Erythroblast (primary cell): ENCODE results near the gene LONP2.

Experiments used
- DNase-seq, 2 experiments: peaks; one replicate each; lab custom pipeline; 2025; lab: John Stamatoyannopoulos, UW
- GATA1 ChIP-seq: IDR thresholded peaks from 2 replicates; pipeline ENCODE4 v1.6.1; 2011; ENCODE audit warnings: low read depth, mild to moderate bottlenecking, control low read depth, low read length, moderate library complexity
- POLR2A ChIP-seq: IDR thresholded peaks from 2 replicates; pipeline ENCODE4 v1.6.1; 2011; ENCODE audit warnings: mild to moderate bottlenecking, low read length

The LONP2 gene

GRCh38 chr16:48321317-48322036, 77.4 kb downstream of the LONP2 start:
- no peak for DNase-seq
- TF ChIP-seq GATA1 (no peak), POLR2A (no peak)

- DNase-seq, result no peak
- TF ChIP-seq POLR2A (no peak), GATA1 (no peak)
Observed at GRCh38 chr16:48323783-48324775, 80.0 kb downstream of the LONP2 start.

- no peak for TF ChIP-seq GATA1
- TF ChIP-seq POLR2A, result no peak
- DNase-seq, result no peak
Observed at GRCh38 chr16:48326915-48327314, 82.8 kb downstream of the LONP2 start.

- DNase-seq, result no peak
- TF ChIP-seq GATA1, result no peak
- no peak for TF ChIP-seq POLR2A
Observed at GRCh38 chr16:48329138-48329537, 85.0 kb downstream of the LONP2 start.

- no peak for DNase-seq
Observed at GRCh38 chr16:48330189-48330840, 86.2 kb downstream of the LONP2 start.

GRCh38 chr16:48330841-48331192, 86.7 kb downstream of the LONP2 start:
- no peak for TF ChIP-seq POLR2A
- TF ChIP-seq GATA1, result no peak
- no peak for DNase-seq

More at GRCh38 chr16:48330189-48330840, 86.2 kb downstream of the LONP2 start:
- no peak for TF ChIP-seq POLR2A
- no peak for TF ChIP-seq GATA1

GRCh38 chr16:48332978-48333377, 88.9 kb downstream of the LONP2 start:
- no peak for TF ChIP-seq POLR2A
- no peak for TF ChIP-seq GATA1

GRCh38 chr16:48334325-48334724, 90.2 kb downstream of the LONP2 start:
- TF ChIP-seq GATA1 (no peak), POLR2A (no peak)
- DNase-seq, result peak in 1 of 2 experiments; percentile 12

More at GRCh38 chr16:48332978-48333377, 88.9 kb downstream of the LONP2 start:
- no peak for DNase-seq

- TF ChIP-seq POLR2A, result no peak
- no peak for TF ChIP-seq GATA1
- no peak for DNase-seq
Observed at GRCh38 chr16:48335961-48336360, 91.9 kb downstream of the LONP2 start.

GRCh38 chr16:48340054-48340453, 96.0 kb downstream of the LONP2 start:
- peak in 1 of 2 experiments; percentile 40 for DNase-seq
- TF ChIP-seq POLR2A (no peak), GATA1 (no peak)

GRCh38 chr16:48342591-48342990, 98.5 kb downstream of the LONP2 start:
- DNase-seq, result no peak
- TF ChIP-seq POLR2A, result no peak
- TF ChIP-seq GATA1, result no peak

GRCh38 chr16:48347191-48347865, 103.2 kb downstream of the LONP2 start:
- no peak for DNase-seq
- TF ChIP-seq POLR2A, result no peak
- TF ChIP-seq GATA1, result no peak

GRCh38 chr16:48347980-48348379, 103.9 kb downstream of the LONP2 start:
- no peak for DNase-seq
- TF ChIP-seq GATA1, result no peak
- TF ChIP-seq POLR2A, result no peak
